Measurements from ENCODE around the gene TACC2. TPM values are rescaled to one million over a fixed set of nuclear protein-coding genes. Genes with fewer than 3 reads are reported as not detected.

TACC2 gene
- total and polyA plus RNA-seq, 2 experiments from 2014 or later, result 30.8 to 35.9 TPM

GRCh38 chr10:122255509-122256301 is 266.7 kb downstream of the TACC2 start:
- no peak overlapping the region for H3K4me3 ChIP-seq
- H3F3A ChIP-seq (replicated peaks; ENCODE audit: low read depth), result no peaks in the 10 kb centered on the region
- no peak overlapping the region for H2AFZ ChIP-seq
- no peaks in the 10 kb centered on the region for H3K79me2 ChIP-seq (replicated peaks; ENCODE audit: insufficient read depth)
- peaks cover 6% of the 10 kb centered on the region; the same call in 1 of the 2 replicates for H4K20me1 ChIP-seq (replicated peaks; ENCODE audit: insufficient read depth)
- ATAC-seq, result no peak
- TF ChIP-seq ZNF114 (CRISPR knock-in tag; IDR thresholded peaks at IDR 0.05), result no peak
- TF ChIP-seq REST (IDR thresholded peaks at IDR 0.05; ENCODE audit: unreplicated experiment), result no peak
- TF ChIP-seq JUNB (IDR thresholded peaks at IDR 0.05; ENCODE audit: unreplicated experiment), result no peak
- no peak for TF ChIP-seq EZH2phosphoT487 (IDR thresholded peaks at IDR 0.05; ENCODE audit: unreplicated experiment)
- no peak for TF ChIP-seq ZNF462 (CRISPR knock-in tag; IDR thresholded peaks at IDR 0.05)
- no peak for TF ChIP-seq NANOG (IDR thresholded peaks at IDR 0.05; ENCODE audit: borderline replicate concordance)
- no peaks in the 10 kb centered on the region for H3K9me2 ChIP-seq (ENCODE audit: insufficient read depth)
- H3K4me2 ChIP-seq, result no peak overlapping the region
- Mint-ChIP-seq H3K4me3 (no peak overlapping the region), H3K9me3 (no peaks in the 10 kb centered on the region; the same call in 2 of the 3 replicates), H3K27me3 (ENCODE audit: insufficient read depth, low read depth, poor library complexity) (peaks cover 5% of the 10 kb centered on the region), H3K36me3 (ENCODE audit: low read depth) (peaks cover 27% of the 10 kb centered on the region), H3K4me1 (peaks cover 26% of the 10 kb centered on the region), H3K27ac (peak overlapping the region; percentile 20)
- peaks cover 10% of the 10 kb centered on the region for H3K36me3 ChIP-seq (ENCODE audit: insufficient read depth)
- H3K27me3 ChIP-seq (ENCODE audit: insufficient read depth), result no peaks in the 10 kb centered on the region
- no peak for DNase-seq (ENCODE audit: low spot score)
- H3K4me1 ChIP-seq (ENCODE audit: insufficient read depth), result peaks cover 19% of the 10 kb centered on the region
- H3K27ac ChIP-seq (ENCODE audit: low read depth), result peak overlapping the region; percentile 59; the same call in 1 of the 2 replicates
